GM15510 (cell line): ENCODE results near the gene ZKSCAN1.

Experiments
- POLR2A ChIP-seq: IDR thresholded peaks from 3 replicates; pipeline ENCODE4 v1.6.1; 2011; ENCODE audit warnings: borderline replicate concordance; ENCODE audit not compliant: insufficient read length; ENCODE audit errors: extremely low read depth

Gene ZKSCAN1

GRCh38 chr7:100087055-100087750, 71.8 kb downstream of the ZKSCAN1 start:
- no peak for TF ChIP-seq POLR2A

- TF ChIP-seq POLR2A = no peak
Measured at GRCh38 chr7:100088095-100088620, 72.8 kb downstream of the ZKSCAN1 start.

- TF ChIP-seq POLR2A = peak; percentile 98
Measured at GRCh38 chr7:100088621-100089457, 73.4 kb downstream of the ZKSCAN1 start, which contains the start of gene COPS6. COPS6 (plus strand) TSS chr7:100088969; CDS start chr7:100088991, 22 bp downstream.

GRCh38 chr7:100089458-100090196, 74.2 kb downstream of the ZKSCAN1 start:
- TF ChIP-seq POLR2A = no peak

GRCh38 chr7:100090527-100091410, 75.4 kb downstream of the ZKSCAN1 start:
- peak; percentile 6 for TF ChIP-seq POLR2A
